ENCODE data around the gene NKTR. TPM values are rescaled to one million over a fixed set of nuclear protein-coding genes. Genes with fewer than 3 reads are reported as not detected.

Gene NKTR
- total and polyA plus RNA-seq, 2 of the 13 experiments (the other 11 are each of a cell fraction or from before 2014, with no cell fraction given), result 41.3 to 59.6 TPM

GRCh38 chr3:42600111-42600957, at the start of gene NKTR (continued):
- TF ChIP-seq AKNA (CRISPR knock-in tag; IDR thresholded peaks at IDR 0.05; ENCODE audit: borderline replicate concordance), result no peak
- TF ChIP-seq GTF3A (CRISPR knock-in tag; conservative IDR thresholded peaks at IDR 0.05), result no peak
- TF ChIP-seq FOXJ3 (CRISPR knock-in tag; IDR thresholded peaks at IDR 0.05; ENCODE audit: borderline replicate concordance), result no peak
- TF ChIP-seq ZNF512B (CRISPR knock-in tag; IDR thresholded peaks at IDR 0.05; ENCODE audit: borderline replicate concordance), result no peak
- TF ChIP-seq KDM5B (CRISPR knock-in tag; IDR thresholded peaks at IDR 0.05; ENCODE audit: borderline replicate concordance), result peak; percentile 90; the same call in 1 of the 2 replicates
- TF ChIP-seq RARA (CRISPR knock-in tag; IDR thresholded peaks at IDR 0.05), result no peak; the same call in 1 of the 2 replicates
- TF ChIP-seq DPF2 (CRISPR knock-in tag; IDR thresholded peaks at IDR 0.05; ENCODE audit: borderline replicate concordance, low read depth), result peak; percentile 50; the same call in 1 of the 2 replicates
- TF ChIP-seq RNF2 (conservative IDR thresholded peaks at IDR 0.05; ENCODE audit: low read depth), result 0 out of 2 replicates have a peak, but pooled peaks have one; percentile 49
- TF ChIP-seq PPARG (CRISPR knock-in tag; conservative IDR thresholded peaks at IDR 0.05), result no peak
- TF ChIP-seq CTCF (CRISPR knock-in tag; IDR thresholded peaks at IDR 0.05), result peak; percentile 47
- TF ChIP-seq BRF2 (CRISPR knock-in tag; IDR thresholded peaks at IDR 0.05), result peak; percentile 7; the same call in 1 of the 2 replicates
- TF ChIP-seq SMAD9 (CRISPR knock-in tag; IDR thresholded peaks at IDR 0.05), result 0 out of 2 replicates have a peak, but pooled peaks have one; percentile 66
- TF ChIP-seq MXI1 (IDR thresholded peaks at IDR 0.05; ENCODE audit: borderline replicate concordance, low read depth, low read length), result peak; percentile 79; the same call in 2 of the 3 replicates
- TF ChIP-seq ARID2 (CRISPR knock-in tag; IDR thresholded peaks at IDR 0.05; ENCODE audit: borderline replicate concordance), result 0 out of 2 replicates have a peak, but pooled peaks have one; percentile 12
- TF ChIP-seq ZNF891 (CRISPR knock-in tag; IDR thresholded peaks at IDR 0.05), result 0 out of 2 replicates have a peak, but pooled peaks have one; percentile 28
- TF ChIP-seq ZNF256 (CRISPR knock-in tag; conservative IDR thresholded peaks at IDR 0.05), result no peak
- TF ChIP-seq TARDBP (CRISPR knock-in tag; IDR thresholded peaks at IDR 0.05), result peak; percentile 82
